Stimulated activated CD4-positive, alpha-beta T cell treated with anti-CD3 and anti-CD28 coated beads, Interleukin-1b, Interleukin-23, amount 100 ng/mL, for 48 hours (primary cell): ENCODE data around the gene TMEM140.

Source experiments
- DNase-seq: peaks from one replicate; pipeline ENCODE4 v3.0.0-alpha.2; 2020

Gene TMEM140

DNA sequence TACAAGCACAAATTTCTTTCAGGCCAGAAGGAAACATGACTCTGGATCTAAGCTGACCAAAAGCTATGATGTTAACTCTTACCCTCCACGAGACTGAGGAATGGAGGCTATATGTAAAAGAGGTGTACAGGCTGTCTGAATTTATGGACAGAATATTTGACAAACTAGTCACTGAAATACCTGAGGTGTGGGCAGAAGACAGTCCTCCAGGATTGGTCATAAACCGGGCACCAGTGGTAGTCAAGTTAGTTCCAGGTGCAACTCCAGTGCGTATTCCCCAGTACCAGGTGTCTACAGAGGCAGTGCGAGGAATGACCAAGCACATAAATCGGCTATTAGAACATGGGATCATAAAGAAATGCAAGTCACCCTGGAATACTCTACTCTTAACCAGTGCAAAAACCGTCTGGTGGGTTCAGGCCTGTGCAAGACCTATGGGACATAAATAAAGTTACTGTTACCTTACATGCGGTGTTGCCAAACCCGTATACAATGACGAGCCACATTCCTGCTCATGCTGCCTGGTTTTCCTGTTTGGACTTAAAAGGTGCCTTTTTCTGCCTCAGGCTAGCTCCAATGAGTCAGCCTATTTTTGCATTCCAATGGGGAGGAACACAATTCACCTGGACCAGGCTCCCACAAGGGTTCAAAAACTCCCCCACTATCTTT lies 29.3 kb downstream of the TMEM140 start:
- no peak for DNase-seq

GRCh38 chr7:135178364-135178763 lies 30.5 kb downstream of the TMEM140 start:
- no peak for DNase-seq

DNA sequence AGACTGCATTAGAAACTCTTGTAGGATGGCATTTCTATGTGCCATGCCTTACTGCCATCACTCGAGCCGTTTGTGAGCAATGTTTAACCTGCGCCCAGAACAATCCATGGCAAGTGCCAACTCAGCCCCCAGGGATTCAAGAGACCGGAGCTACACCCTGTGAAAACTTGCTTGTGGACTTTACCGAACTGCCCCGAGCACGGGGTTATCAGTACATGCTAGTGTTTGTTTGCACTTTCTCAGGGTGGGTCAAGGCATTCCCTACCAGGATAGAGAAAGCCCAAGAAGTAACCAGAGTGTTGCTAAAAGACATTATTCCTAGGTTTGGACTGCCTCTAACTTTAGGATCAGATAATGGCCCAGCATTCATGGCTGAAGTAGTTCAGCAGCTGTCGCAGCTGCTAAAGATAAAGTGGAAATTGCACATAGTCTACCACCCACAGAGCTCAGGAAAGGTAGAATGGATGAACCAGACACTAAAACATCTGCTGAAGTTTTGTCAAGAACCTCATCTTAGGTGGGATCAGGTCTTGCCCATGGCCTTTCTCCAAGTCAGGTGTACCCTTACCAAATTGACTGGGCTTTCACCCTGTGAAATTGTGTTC lies 31.6 kb downstream of the TMEM140 start:
- no peak for DNase-seq

DNA sequence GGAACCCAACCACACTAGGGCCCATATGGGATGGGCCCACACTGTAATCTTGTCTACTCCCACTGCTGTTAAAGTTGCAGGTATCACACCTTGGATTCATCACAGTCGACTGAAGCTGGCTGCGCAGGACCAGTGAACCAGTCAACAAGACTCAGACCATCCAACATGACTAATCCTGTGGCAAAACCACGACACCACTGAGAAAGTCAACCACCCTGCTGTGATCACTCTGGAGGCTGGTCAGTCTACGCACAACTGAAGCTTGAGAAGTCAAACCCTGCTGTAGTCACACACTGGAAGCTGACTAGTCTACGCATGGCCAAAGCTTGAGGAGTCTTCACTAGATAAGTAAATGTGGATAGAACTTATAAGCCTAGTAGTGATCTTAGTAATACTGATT lies 32.2 kb downstream of the TMEM140 start:
- no peak for DNase-seq

- DNase-seq = no peak
Measured at GRCh38 chr7:135181261-135181928, 33.5 kb downstream of the TMEM140 start.

GRCh38 chr7:135181929-135182678 lies 34.2 kb downstream of the TMEM140 start:
- DNase-seq = no peak

DNA sequence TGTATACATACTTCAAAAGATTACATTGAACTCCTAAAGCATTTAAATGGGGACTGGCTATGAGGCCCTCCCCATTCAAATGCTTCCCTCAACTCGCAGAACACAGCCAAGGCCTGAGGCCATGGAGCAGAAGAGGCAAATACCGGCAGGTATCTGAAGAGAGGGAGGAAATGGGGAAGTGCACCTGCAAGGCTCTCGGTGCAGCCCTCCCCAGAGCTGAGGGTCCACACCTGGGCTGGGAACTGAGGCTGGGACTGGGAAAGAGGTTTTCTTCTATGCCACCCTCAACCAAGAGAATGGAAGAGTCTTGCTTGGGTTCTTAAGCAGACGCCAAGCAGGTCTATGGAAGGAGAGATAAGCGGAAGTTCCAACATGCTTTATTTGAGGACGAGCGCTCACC lies 35.6 kb downstream of the TMEM140 start:
- no peak for DNase-seq

GRCh38 chr7:135184254-135184841 lies 36.5 kb downstream of the TMEM140 start:
- no peak for DNase-seq

- DNase-seq = no peak
Measured at GRCh38 chr7:135185471-135186260, 37.8 kb downstream of the TMEM140 start.

DNA sequence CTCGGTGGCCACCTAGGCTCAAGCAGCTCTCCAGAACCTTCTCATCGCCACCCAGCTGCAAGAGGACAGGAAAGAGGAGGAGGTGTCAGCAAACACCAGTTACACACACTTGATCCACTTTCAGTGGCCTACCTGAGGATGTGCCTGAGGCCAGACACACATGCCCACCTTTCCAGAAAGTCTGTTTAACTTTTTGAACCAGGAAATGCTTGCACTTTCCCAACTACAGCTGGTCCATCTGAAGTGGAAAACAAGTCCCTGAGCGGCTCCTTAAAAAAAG lies 38.3 kb downstream of the TMEM140 start:
- DNase-seq = no peak

DNA sequence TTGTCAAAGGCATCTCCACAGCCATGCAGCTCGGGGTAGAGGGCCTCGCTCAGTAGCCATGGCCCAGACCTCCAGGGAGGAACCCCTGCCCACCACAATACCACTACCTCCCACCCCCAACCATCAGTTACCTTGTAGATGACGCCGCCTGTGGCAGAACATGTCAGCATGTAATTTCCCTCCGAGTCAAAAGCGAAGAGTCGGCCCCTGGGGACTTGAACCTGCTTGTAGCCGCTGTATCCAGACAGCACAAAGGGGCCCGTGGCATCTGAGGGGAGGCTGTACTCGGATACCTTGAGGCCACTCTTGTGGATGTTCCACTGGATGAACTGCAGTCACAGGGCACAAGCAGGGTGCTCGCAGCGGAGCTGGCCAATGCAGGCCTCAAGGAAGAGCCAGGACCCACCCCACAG lies 39.0 kb downstream of the TMEM140 start:
- no peak for DNase-seq

DNA sequence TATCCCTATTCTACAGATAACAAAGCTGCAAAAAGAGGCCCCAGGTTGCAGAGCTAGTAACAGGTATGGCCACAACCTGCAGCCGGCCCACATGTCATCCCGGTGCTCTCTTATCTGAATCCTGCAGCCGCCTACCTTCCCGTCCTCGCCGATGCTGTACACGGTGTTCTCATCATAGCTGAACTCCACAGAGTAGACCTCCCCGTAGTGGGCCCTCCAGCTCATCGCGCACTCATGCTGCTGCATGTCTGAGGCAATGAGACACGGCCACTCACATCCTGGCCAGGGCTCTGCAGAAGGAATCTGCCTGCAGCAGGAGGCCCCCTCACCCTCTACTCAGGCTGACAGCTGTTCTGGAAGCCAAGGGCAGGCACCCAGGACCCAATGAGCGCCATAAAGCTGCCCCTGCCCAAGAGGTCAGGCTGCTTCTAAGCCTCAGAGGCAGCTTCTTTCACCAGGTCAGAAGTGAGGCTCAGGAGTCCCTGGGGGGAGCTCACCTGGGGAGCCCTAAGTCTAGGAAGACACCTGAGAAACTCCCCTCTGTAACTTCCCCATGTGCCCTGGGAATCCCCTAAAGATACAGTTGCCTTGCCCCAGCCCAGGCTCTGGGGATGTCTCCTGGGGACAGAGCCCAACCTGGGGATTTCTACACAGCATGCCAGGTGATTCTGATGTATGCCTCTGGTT lies 40.6 kb downstream of the TMEM140 start:
- no peak for DNase-seq

DNA sequence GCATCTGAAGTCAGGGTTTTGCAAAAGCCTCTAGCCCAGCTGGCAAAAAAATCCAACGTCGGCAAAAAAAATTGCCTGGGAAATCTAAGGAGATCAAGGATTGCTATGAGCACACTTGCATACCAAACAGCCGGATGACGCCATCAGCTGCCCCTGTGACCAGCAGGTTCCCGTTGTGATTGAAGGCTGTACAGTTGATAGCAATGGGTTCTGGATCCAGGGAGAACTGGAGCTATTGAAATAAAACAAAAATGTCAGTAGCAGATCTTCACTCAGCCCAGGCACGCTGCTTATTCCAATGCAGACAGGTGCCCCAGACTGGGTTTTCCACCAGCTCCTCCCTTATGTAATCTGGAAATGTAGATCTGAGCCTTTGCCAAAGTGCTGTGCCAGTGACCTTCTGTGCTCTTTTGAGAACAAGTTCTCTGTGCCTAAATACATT lies 41.4 kb downstream of the TMEM140 start:
- DNase-seq = no peak

DNA sequence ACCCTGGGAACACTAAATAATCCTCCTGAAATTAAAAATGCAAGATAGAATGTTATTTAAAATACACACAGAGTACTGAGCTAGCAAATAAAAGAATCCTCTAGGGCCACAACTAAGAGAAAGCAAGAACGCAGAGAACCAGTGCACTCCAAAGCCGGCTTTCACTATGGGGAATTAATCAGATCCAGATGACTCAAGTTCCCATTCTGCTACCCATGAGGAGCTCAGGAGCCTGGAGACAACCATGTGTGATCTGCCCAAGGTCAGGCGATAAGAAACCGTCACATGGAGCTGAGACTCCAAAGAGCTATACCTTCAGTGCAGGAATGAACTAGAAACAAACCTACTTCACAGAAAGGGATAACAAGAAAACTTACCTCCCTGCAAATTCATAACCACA lies 42.1 kb downstream of the TMEM140 start:
- DNase-seq = no peak

GRCh38 chr7:135190703-135191102 lies 42.8 kb downstream of the TMEM140 start:
- DNase-seq = no peak

DNA sequence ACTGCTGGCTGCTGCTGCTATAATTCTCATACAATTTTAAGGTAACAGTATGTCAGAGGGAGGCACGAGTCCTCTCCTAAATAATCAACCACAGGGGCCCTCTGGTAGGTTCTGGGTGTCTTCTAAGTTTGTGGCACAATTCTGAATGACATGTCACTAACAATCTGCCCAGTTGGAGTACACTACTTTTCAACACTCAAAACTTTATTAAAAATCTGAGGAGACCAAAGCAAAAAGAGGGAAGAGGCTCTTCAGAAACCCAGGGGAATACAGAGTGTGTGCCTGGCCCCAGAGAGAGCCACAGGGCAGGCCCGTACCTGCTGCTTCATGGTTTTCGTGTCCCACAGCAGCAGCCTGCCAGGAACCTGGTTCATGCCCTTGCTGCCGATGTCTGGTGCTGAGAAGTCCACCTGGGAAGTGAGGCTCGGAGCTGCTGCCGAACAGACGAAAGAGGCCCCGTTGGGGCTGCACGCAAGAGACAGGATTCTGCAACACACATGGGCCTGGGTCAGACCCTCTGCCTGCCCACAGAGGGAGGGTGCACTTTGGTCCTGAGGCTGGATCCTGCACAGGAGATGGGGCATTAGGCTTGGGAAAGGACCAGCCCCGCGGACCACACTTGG lies 45.2 kb downstream of the TMEM140 start:
- no peak for DNase-seq

- DNase-seq = no peak
Measured at GRCh38 chr7:135193615-135194081, 45.8 kb downstream of the TMEM140 start.

DNA sequence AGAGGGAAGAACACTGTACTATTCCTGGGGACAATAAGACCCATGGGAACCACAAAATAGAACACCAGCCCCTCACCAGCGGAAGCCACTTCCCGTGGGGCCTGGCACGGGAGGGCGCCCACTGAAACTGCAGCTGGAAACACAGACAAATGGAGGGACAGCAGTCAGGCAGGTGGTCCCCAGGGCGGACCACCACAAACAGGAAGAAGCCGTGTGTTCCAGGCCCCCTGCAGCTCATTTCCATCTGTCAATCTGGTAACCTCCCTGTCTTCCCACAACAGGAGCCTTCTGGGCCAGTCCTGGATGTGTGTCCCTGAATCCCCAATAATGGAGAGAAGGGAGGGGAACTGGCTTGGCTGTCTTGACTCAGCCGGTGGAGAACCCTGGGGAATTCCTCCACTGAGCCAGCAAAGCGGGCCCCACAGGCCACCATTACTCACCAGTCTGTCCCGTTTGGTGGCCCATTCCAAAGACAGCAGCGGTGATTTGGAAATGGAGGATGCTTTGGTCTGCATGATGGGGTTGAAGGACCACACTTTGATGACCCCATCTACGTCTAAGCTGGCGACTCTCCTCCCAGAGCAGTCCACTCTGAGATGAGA lies 46.7 kb downstream of the TMEM140 start:
- no peak for DNase-seq

GRCh38 chr7:135195156-135195555 lies 47.3 kb downstream of the TMEM140 start:
- DNase-seq = no peak

- no peak for DNase-seq
Measured at GRCh38 chr7:135195968-135196629, 48.2 kb downstream of the TMEM140 start.
